ENCODE measurements around the gene TPRN.

Gene TPRN

GRCh38 chr9:137191245-137191644, 9.3 kb downstream of the TPRN start:
- no peak overlapping the region for H3K4me3 ChIP-seq (ENCODE audit: low read length in 2 of 2)
- H3K27me3 ChIP-seq (ENCODE audit: control insufficient read depth in 1 of 2, insufficient read depth in 2 of 2, low read length in 2 of 2): no peaks in the 10 kb centered on the region
- H3K27ac ChIP-seq (ENCODE audit: low read length): no peak overlapping the region
- no peak overlapping the region for H3K9ac ChIP-seq (ENCODE audit: low read length in 2 of 2)
- H3K4me1 ChIP-seq (ENCODE audit: control insufficient read depth, insufficient read depth, low read length): peaks cover 46% of the 10 kb centered on the region
- no peaks in the 10 kb centered on the region for H3K9me3 ChIP-seq (ENCODE audit: control insufficient read depth in 2 of 2, low read length in 2 of 2)
- peaks cover 8 to 9% of the 10 kb centered on the region in 2 donors for H3K36me3 ChIP-seq (ENCODE audit: control insufficient read depth in 2 of 2, insufficient read depth in 2 of 2, low read length in 2 of 2)

- no peak overlapping the region for H3K27ac ChIP-seq (ENCODE audit: low read length)
- H3K4me1 ChIP-seq (ENCODE audit: control insufficient read depth, insufficient read depth, low read length): peaks cover 53% of the 10 kb centered on the region
- no peaks in the 10 kb centered on the region for H3K27me3 ChIP-seq (ENCODE audit: control insufficient read depth in 1 of 2, insufficient read depth in 2 of 2, low read length in 2 of 2)
- no peak overlapping the region for H3K4me3 ChIP-seq (ENCODE audit: low read length in 2 of 2)
- H3K36me3 ChIP-seq (ENCODE audit: control insufficient read depth in 2 of 2, insufficient read depth in 2 of 2, low read length in 2 of 2): peaks cover 13 to 15% of the 10 kb centered on the region in 2 donors
- no peaks in the 10 kb centered on the region for H3K9me3 ChIP-seq (ENCODE audit: control insufficient read depth in 2 of 2, low read length in 2 of 2)
- peak overlapping the region in 1 of 2 donors; percentile 36 for H3K9ac ChIP-seq (ENCODE audit: low read length in 2 of 2)
Observed at GRCh38 chr9:137190315-137190856, 10.2 kb downstream of the TPRN start.

- Histone ChIP-seq H3K27ac (ENCODE audit: low read length) (peak overlapping the region; percentile 84), H3K4me1 (ENCODE audit: control insufficient read depth, insufficient read depth, low read length) (peaks cover 55% of the 10 kb centered on the region), H3K9ac (ENCODE audit: low read length in 2 of 2) (peak overlapping the region; percentile 81 to 89), H3K4me3 (ENCODE audit: low read length in 2 of 2) (peak overlapping the region; percentile 96 to 98), H3K9me3 (ENCODE audit: control insufficient read depth in 2 of 2, low read length in 2 of 2) (no peaks in the 10 kb centered on the region), H3K36me3 (ENCODE audit: control insufficient read depth in 2 of 2, insufficient read depth in 2 of 2, low read length in 2 of 2) (peaks cover 13 to 18% of the 10 kb centered on the region in 2 donors), H3K27me3 (ENCODE audit: control insufficient read depth in 1 of 2, insufficient read depth in 2 of 2, low read length in 2 of 2) (no peaks in the 10 kb centered on the region)
Observed at GRCh38 chr9:137189297-137190295, 10.9 kb downstream of the TPRN start.

- peaks cover 17 to 28% of the 10 kb centered on the region in 2 donors for H3K36me3 ChIP-seq (ENCODE audit: control insufficient read depth in 2 of 2, insufficient read depth in 2 of 2, low read length in 2 of 2)
- no peaks in the 10 kb centered on the region for H3K27me3 ChIP-seq (ENCODE audit: control insufficient read depth in 1 of 2, insufficient read depth in 2 of 2, low read length in 2 of 2)
- H3K27ac ChIP-seq (ENCODE audit: low read length): peak within 1 kb of the TSS; percentile 84
- H3K9me3 ChIP-seq (ENCODE audit: control insufficient read depth in 2 of 2, low read length in 2 of 2): no peaks in the 10 kb centered on the region
- H3K9ac ChIP-seq (ENCODE audit: low read length in 2 of 2): peak within 1 kb of the TSS; percentile 81 to 89
- H3K4me1 ChIP-seq (ENCODE audit: control insufficient read depth, insufficient read depth, low read length): peaks cover 55% of the 10 kb centered on the region
- peak within 1 kb of the TSS; percentile 96 to 98 for H3K4me3 ChIP-seq (ENCODE audit: low read length in 2 of 2)
Observed at GRCh38 chr9:137188490-137189296, 11.8 kb downstream of the TPRN start, which contains the start of the genes ANAPC2 and SSNA1. ANAPC2 (minus strand) TSS chr9:137188560; CDS start chr9:137188532, 28 bp downstream. SSNA1 (plus strand) TSS chr9:137188676; CDS start chr9:137188727, 51 bp downstream.

GRCh38 chr9:137188086-137188489, 12.5 kb downstream of the TPRN start:
- peak overlapping the region; percentile 81 to 89 for H3K9ac ChIP-seq (ENCODE audit: low read length in 2 of 2)
- peaks cover 55% of the 10 kb centered on the region for H3K4me1 ChIP-seq (ENCODE audit: control insufficient read depth, insufficient read depth, low read length)
- no peaks in the 10 kb centered on the region for H3K27me3 ChIP-seq (ENCODE audit: control insufficient read depth in 1 of 2, insufficient read depth in 2 of 2, low read length in 2 of 2)
- peak overlapping the region; percentile 96 to 98 for H3K4me3 ChIP-seq (ENCODE audit: low read length in 2 of 2)
- peaks cover 23 to 33% of the 10 kb centered on the region in 2 donors for H3K36me3 ChIP-seq (ENCODE audit: control insufficient read depth in 2 of 2, insufficient read depth in 2 of 2, low read length in 2 of 2)
- no peaks in the 10 kb centered on the region for H3K9me3 ChIP-seq (ENCODE audit: control insufficient read depth in 2 of 2, low read length in 2 of 2)
- H3K27ac ChIP-seq (ENCODE audit: low read length): peak overlapping the region; percentile 84

- Histone ChIP-seq H3K27me3 (ENCODE audit: control insufficient read depth in 1 of 2, insufficient read depth in 2 of 2, low read length in 2 of 2) (no peaks in the 10 kb centered on the region), H3K27ac (ENCODE audit: low read length) (no peak overlapping the region), H3K4me1 (ENCODE audit: control insufficient read depth, insufficient read depth, low read length) (peaks cover 55% of the 10 kb centered on the region), H3K36me3 (ENCODE audit: control insufficient read depth in 2 of 2, insufficient read depth in 2 of 2, low read length in 2 of 2) (peaks cover 25 to 40% of the 10 kb centered on the region in 2 donors), H3K9me3 (ENCODE audit: control insufficient read depth in 2 of 2, low read length in 2 of 2) (no peaks in the 10 kb centered on the region), H3K9ac (ENCODE audit: low read length in 2 of 2) (peak overlapping the region; percentile 81 to 89), H3K4me3 (ENCODE audit: low read length in 2 of 2) (peak overlapping the region; percentile 96 to 98)
Observed at GRCh38 chr9:137187386-137187785, 13.2 kb downstream of the TPRN start.

DNA sequence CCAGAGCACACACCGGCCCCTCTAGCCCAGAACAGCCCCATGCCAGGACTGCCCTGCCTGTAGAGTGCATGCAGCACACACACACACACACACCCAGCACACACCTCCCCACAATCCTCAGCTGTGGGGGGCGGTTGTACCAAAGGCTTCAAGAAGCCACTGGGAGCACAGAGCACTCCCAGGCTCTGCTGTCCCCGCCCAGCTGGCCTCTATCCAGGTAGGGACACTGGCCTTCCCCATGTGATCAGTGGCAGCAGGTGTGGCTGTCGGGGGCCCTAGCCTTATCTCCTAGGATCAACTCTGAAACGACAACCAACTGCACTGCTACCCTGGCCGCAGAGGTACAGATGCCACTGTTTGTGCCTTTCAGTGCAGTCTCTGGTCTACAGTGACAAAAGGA, 14.2 kb downstream of the TPRN start:
- no peak overlapping the region for H3K9ac ChIP-seq (ENCODE audit: low read length in 2 of 2)
- peak overlapping the region; percentile 96 to 98 for H3K4me3 ChIP-seq (ENCODE audit: low read length in 2 of 2)
- H3K36me3 ChIP-seq (ENCODE audit: control insufficient read depth in 2 of 2, insufficient read depth in 2 of 2, low read length in 2 of 2): peaks cover 25 to 43% of the 10 kb centered on the region in 2 donors
- H3K9me3 ChIP-seq (ENCODE audit: control insufficient read depth in 2 of 2, low read length in 2 of 2): no peaks in the 10 kb centered on the region
- peaks cover 50% of the 10 kb centered on the region for H3K4me1 ChIP-seq (ENCODE audit: control insufficient read depth, insufficient read depth, low read length)
- H3K27me3 ChIP-seq (ENCODE audit: control insufficient read depth in 1 of 2, insufficient read depth in 2 of 2, low read length in 2 of 2): no peaks in the 10 kb centered on the region
- no peak overlapping the region for H3K27ac ChIP-seq (ENCODE audit: low read length)

DNA sequence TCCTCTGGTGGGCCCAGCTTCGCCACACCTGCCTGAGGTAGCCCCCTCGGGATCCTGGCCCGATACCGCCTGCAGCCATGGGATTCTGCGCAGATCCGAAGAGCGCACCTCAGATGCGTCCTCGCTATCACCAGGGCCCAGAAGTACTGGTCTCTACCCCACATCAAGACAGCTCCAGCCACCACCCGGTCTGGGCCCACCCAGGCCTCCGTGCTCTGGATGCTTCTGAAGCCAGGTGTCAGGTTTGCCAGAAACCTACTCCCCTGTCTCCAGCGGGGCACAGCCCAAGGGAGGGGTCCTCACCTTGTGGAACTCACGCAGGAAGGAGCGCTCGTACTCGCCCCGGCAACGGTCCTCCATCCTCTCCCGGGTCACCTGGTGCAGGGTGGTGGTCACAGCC, 14.6 kb downstream of the TPRN start:
- Histone ChIP-seq H3K9ac (ENCODE audit: low read length in 2 of 2) (no peak overlapping the region), H3K4me3 (ENCODE audit: low read length in 2 of 2) (no peak overlapping the region), H3K27me3 (ENCODE audit: control insufficient read depth in 1 of 2, insufficient read depth in 2 of 2, low read length in 2 of 2) (no peaks in the 10 kb centered on the region), H3K36me3 (ENCODE audit: control insufficient read depth in 2 of 2, insufficient read depth in 2 of 2, low read length in 2 of 2) (peaks cover 25 to 45% of the 10 kb centered on the region in 2 donors), H3K27ac (ENCODE audit: low read length) (no peak overlapping the region), H3K4me1 (ENCODE audit: control insufficient read depth, insufficient read depth, low read length) (peaks cover 46% of the 10 kb centered on the region), H3K9me3 (ENCODE audit: control insufficient read depth in 2 of 2, low read length in 2 of 2) (no peaks in the 10 kb centered on the region)

- Histone ChIP-seq H3K4me3 (ENCODE audit: low read length in 2 of 2) (no peak overlapping the region), H3K9ac (ENCODE audit: low read length in 2 of 2) (no peak overlapping the region), H3K4me1 (ENCODE audit: control insufficient read depth, insufficient read depth, low read length) (peaks cover 39% of the 10 kb centered on the region), H3K36me3 (ENCODE audit: control insufficient read depth in 2 of 2, insufficient read depth in 2 of 2, low read length in 2 of 2) (peaks cover 23 to 51% of the 10 kb centered on the region in 2 donors), H3K9me3 (ENCODE audit: control insufficient read depth in 2 of 2, low read length in 2 of 2) (no peaks in the 10 kb centered on the region), H3K27me3 (ENCODE audit: control insufficient read depth in 1 of 2, insufficient read depth in 2 of 2, low read length in 2 of 2) (no peaks in the 10 kb centered on the region), H3K27ac (ENCODE audit: low read length) (no peak overlapping the region)
Observed at GRCh38 chr9:137184881-137185660, 15.5 kb downstream of the TPRN start.

All from stomach smooth muscle (tissue), 2 donors.